CD4-positive, alpha-beta T cell (primary cell): Measurements from ENCODE around the gene FEM1A. TPM values are rescaled to one million over a fixed set of nuclear protein-coding genes. Genes with fewer than 3 reads are reported as not detected.

Source experiments
- ATAC-seq: fragments of 200-7000 bp; cut with Tn5 transposase; one replicate; pipeline ENCODE4 v1.10.0; 2022; ENCODE audit warnings: mild to moderate bottlenecking; ENCODE audit not compliant: poor library complexity
- CTCF ChIA-PET: fragments of 350-600 bp; sonication (Branson Sonifier 250); formaldehyde crosslinking; loops from one replicate; lab custom pipeline; 2021; ENCODE audit warnings: antibody characterized with exemption, inconsistent platforms; lab: Charles Lee
- POLR2A ChIA-PET: fragments of 350-600 bp; sonication (Branson Sonifier 250); formaldehyde crosslinking; loops from one replicate; lab custom pipeline; 2021; ENCODE audit warnings: antibody characterized with exemption, inconsistent platforms; lab: Charles Lee
- DNase-seq, 14 experiments: peaks; one replicate each; pipeline ENCODE4 v3.0.0-alpha.2; 2013 to 2020; ENCODE audit warnings: mixed read lengths in 2 of 14
- H3K27ac ChIP-seq, 2 donors: one replicate each; pipeline versions ENCODE4 v1.5.1 to v1.7.0; 2013; ENCODE audit warnings: low read length in 2 of 2, low read depth in 1 of 2, mild to moderate bottlenecking in 1 of 2
- H3K27me3 ChIP-seq, 2 experiments: 1 replicate in 1 of 2; 2 replicates in 1 of 2; pipeline versions ENCODE4 v1.6.1 to v1.7.0; 2013; ENCODE audit warnings: low read length in 2 of 2, control low read depth in 1 of 2, mild to moderate bottlenecking in 1 of 2, moderate library complexity in 1 of 2; ENCODE audit not compliant: insufficient read depth in 2 of 2, control insufficient read depth in 1 of 2
- H3K36me3 ChIP-seq: one replicate; pipeline ENCODE4 v1.6.1; 2013; ENCODE audit warnings: low read length, control low read depth; ENCODE audit not compliant: insufficient read depth
- H3K4me1 ChIP-seq: one replicate; pipeline ENCODE4 v1.6.1; 2013; ENCODE audit warnings: low read length, control low read depth; ENCODE audit not compliant: insufficient read depth
- H3K4me3 ChIP-seq: one replicate; pipeline ENCODE4 v1.5.1; 2013; ENCODE audit warnings: mild to moderate bottlenecking, low read length, moderate library complexity
- H3K9me3 ChIP-seq, 2 experiments: 1 replicate in 1 of 2; 2 replicates in 1 of 2; pipeline versions ENCODE4 v1.6.1 to v1.7.0; 2013; ENCODE audit warnings: low read length in 2 of 2, mild to moderate bottlenecking in 2 of 2, control low read depth in 1 of 2, moderate library complexity in 1 of 2; ENCODE audit not compliant: control insufficient read depth in 1 of 2, insufficient read depth in 1 of 2
- H3K27ac Mint-ChIP-seq: one replicate; pipeline ENCODE4 v1.8.0; 2020; ENCODE audit warnings: mixed read lengths
- H3K27me3 Mint-ChIP-seq: one replicate; pipeline ENCODE4 v1.8.0; 2021; ENCODE audit warnings: mixed read lengths
- H3K36me3 Mint-ChIP-seq: one replicate; pipeline ENCODE4 v1.8.0; 2021; ENCODE audit warnings: low read depth, mixed read lengths
- H3K4me1 Mint-ChIP-seq: one replicate; pipeline ENCODE4 v1.8.0; 2021; ENCODE audit warnings: low read depth, mixed read lengths
- H3K4me3 Mint-ChIP-seq: one replicate; pipeline ENCODE4 v1.8.0; 2020; ENCODE audit warnings: mild to moderate bottlenecking, mixed read lengths
- H3K9me3 Mint-ChIP-seq: one replicate; pipeline ENCODE4 v1.8.0; 2020; ENCODE audit warnings: mixed read lengths
- intact Hi-C, 2 experiments: fragments of 100-400 bp; cut with DNase I in 1 of 2; cut with micrococcal nuclease in 1 of 2; formaldehyde crosslinking; loops; one replicate each; pipeline versions ENCODE4 v1.15.1 to v1.9.0; 2023 to 2025; cut with DNase I, micrococcal nuclease
- total RNA-seq, 174 experiments: library from RNA in 2 of 174; stranded (reverse) in 2 of 174; gene quantifications; one replicate each; pipeline ENCODE4 v1.2.3 and lab custom pipeline; 2021 to 2026
- TF ChIP-seq, protein P1 (sequence below): fragments of 200-600 bp; IDR thresholded peaks from one replicate; pipeline ENCODE4 v1.8.0; 2022; ENCODE audit warnings: antibody characterized with exemption, mild to moderate bottlenecking

Gene FEM1A
- total RNA-seq, 2 experiments from 2014 or later: 11.8 to 12.1 TPM

GRCh38 chr19:4754248-4754647 lies 37.3 kb upstream of the FEM1A start:
- H3K4me3 ChIP-seq: no peak overlapping the region
- peaks cover 36% of the 10 kb centered on the region for H3K27me3 Mint-ChIP-seq
- H3K9me3 Mint-ChIP-seq: no peaks in the 10 kb centered on the region
- no peaks in the 10 kb centered on the region for H3K36me3 Mint-ChIP-seq
- H3K4me1 Mint-ChIP-seq: no peaks in the 10 kb centered on the region
- CTCF ChIA-PET: no interaction called here
- peaks cover under 1 to 9% of the 10 kb centered on the region in 2 experiments for H3K27me3 ChIP-seq
- DNase-seq (no peak), ATAC-seq (peak; percentile 21)
- no peak overlapping the region for H3K27ac ChIP-seq
- H3K4me1 ChIP-seq: peaks cover 1% of the 10 kb centered on the region
- POLR2A ChIA-PET: no interaction called here
- TF ChIP-seq, protein P1, sequence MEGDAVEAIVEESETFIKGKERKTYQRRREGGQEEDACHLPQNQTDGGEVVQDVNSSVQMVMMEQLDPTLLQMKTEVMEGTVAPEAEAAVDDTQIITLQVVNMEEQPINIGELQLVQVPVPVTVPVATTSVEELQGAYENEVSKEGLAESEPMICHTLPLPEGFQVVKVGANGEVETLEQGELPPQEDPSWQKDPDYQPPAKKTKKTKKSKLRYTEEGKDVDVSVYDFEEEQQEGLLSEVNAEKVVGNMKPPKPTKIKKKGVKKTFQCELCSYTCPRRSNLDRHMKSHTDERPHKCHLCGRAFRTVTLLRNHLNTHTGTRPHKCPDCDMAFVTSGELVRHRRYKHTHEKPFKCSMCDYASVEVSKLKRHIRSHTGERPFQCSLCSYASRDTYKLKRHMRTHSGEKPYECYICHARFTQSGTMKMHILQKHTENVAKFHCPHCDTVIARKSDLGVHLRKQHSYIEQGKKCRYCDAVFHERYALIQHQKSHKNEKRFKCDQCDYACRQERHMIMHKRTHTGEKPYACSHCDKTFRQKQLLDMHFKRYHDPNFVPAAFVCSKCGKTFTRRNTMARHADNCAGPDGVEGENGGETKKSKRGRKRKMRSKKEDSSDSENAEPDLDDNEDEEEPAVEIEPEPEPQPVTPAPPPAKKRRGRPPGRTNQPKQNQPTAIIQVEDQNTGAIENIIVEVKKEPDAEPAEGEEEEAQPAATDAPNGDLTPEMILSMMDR: no peak
- H3K4me3 Mint-ChIP-seq: no peak overlapping the region
- no peak overlapping the region for H3K27ac Mint-ChIP-seq
- H3K9me3 ChIP-seq: peaks cover 0 to 8% of the 10 kb centered on the region in 2 experiments
- intact Hi-C loops: no loop called here
- H3K36me3 ChIP-seq: no peaks in the 10 kb centered on the region

GRCh38 chr19:4755459-4755858 lies 36.1 kb upstream of the FEM1A start:
- H3K4me3 Mint-ChIP-seq: no peak overlapping the region
- Histone ChIP-seq H3K4me1 (peaks cover 13% of the 10 kb centered on the region), H3K9me3 (peaks cover 0 to 16% of the 10 kb centered on the region in 2 experiments), H3K27me3 (peaks cover 12 to 16% of the 10 kb centered on the region in 2 experiments), H3K27ac (no peak overlapping the region), H3K36me3 (no peaks in the 10 kb centered on the region), H3K4me3 (no peak overlapping the region)
- no peaks in the 10 kb centered on the region for H3K36me3 Mint-ChIP-seq
- TF ChIP-seq, protein P1: no peak
- no peak overlapping the region for H3K27ac Mint-ChIP-seq
- DNase-seq (no peak), ATAC-seq (no peak)
- POLR2A ChIA-PET: no interaction called here
- peaks cover 36% of the 10 kb centered on the region for H3K27me3 Mint-ChIP-seq
- no peaks in the 10 kb centered on the region for H3K4me1 Mint-ChIP-seq
- H3K9me3 Mint-ChIP-seq: no peaks in the 10 kb centered on the region
- intact Hi-C loops: no loop called here
- CTCF ChIA-PET: no interaction called here

DNA sequence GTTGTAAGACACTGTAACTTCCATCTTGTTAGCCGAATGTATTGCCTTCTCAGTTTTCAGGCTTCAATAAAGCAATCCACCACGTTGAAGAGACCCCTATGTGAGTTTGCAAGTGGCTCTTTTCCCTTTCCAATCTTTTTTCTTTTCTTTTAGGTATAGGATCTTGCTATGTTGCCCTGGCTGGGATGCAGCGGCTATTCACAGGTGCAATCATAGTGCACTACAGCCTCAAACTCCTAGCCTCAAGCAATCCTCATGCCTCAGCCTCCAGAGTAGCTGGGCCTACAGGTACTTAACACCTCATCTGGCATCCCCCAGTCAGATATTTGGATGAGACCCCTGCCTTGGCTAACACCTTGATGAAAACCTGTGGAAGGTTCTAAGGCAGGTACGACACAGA lies 33.5 kb upstream of the FEM1A start:
- intact Hi-C loops: no loop called here
- ChIA-PET POLR2A (interaction anchor here (0.6 kb wide), 1 partner anchor 33 kb away, joined by 3 read pairs; no protein-coding TSS in a partner anchor), CTCF (no interaction called here)
- TF ChIP-seq, protein P1: no peak
- no peak overlapping the region for H3K27ac Mint-ChIP-seq
- no peaks in the 10 kb centered on the region for H3K9me3 Mint-ChIP-seq
- H3K27me3 Mint-ChIP-seq: peaks cover 59% of the 10 kb centered on the region
- DNase-seq: no peak
- no peaks in the 10 kb centered on the region for H3K36me3 Mint-ChIP-seq
- no peak overlapping the region for H3K27ac ChIP-seq
- no peak overlapping the region for H3K4me3 ChIP-seq
- H3K27me3 ChIP-seq: peaks cover 31 to 36% of the 10 kb centered on the region in 2 experiments
- H3K4me1 ChIP-seq: peaks cover 13% of the 10 kb centered on the region
- H3K4me1 Mint-ChIP-seq: no peaks in the 10 kb centered on the region
- peaks cover 0 to 16% of the 10 kb centered on the region in 2 experiments for H3K9me3 ChIP-seq
- no peaks in the 10 kb centered on the region for H3K36me3 ChIP-seq
- H3K4me3 Mint-ChIP-seq: no peak overlapping the region
- ATAC-seq: no peak
